HUES64 (cell line): ENCODE data around the gene DMBX1.

Experiments used
- H3K27ac ChIP-seq: 2 replicates; pipeline ENCODE4 v1.7.0; 2013; ENCODE audit warnings: low read depth, low read length, inconsistent platforms
- H3K27me3 ChIP-seq: 2 replicates; pipeline ENCODE4 v1.6.1; 2013; ENCODE audit warnings: mild to moderate bottlenecking, low read length; ENCODE audit not compliant: insufficient read depth
- H3K36me3 ChIP-seq: 2 replicates; pipeline ENCODE4 v1.6.1; 2013; ENCODE audit warnings: mild to moderate bottlenecking, low read length; ENCODE audit not compliant: insufficient read depth
- H3K4me1 ChIP-seq: 2 replicates; pipeline ENCODE4 v1.6.1; 2013; ENCODE audit warnings: mild to moderate bottlenecking, low read length, moderate library complexity; ENCODE audit not compliant: insufficient read depth
- H3K4me3 ChIP-seq: 2 replicates; pipeline ENCODE4 v1.5.1; 2013; ENCODE audit warnings: mild to moderate bottlenecking, low read length, moderate library complexity
- H3K9ac ChIP-seq: 2 replicates; pipeline ENCODE4 v1.6.1; 2013; ENCODE audit warnings: mild to moderate bottlenecking, low read depth, low read length
- H3K9me3 ChIP-seq: 2 replicates; pipeline ENCODE4 v1.6.1; 2013; ENCODE audit warnings: low read depth, low read length; ENCODE audit not compliant: insufficient read depth
- WGBS: fragments of 150-250, 120-280 bp; methylation state at CpG from one replicate; pipeline ENCODE4 v1.1.7; 2013; ENCODE audit warnings: missing lambda C conversion rate; 5-methylcytosine and 5-hydroxymethylcytosine counted together

DMBX1 gene

GRCh38 chr1:46529031-46529630 lies 39.5 kb downstream of the DMBX1 start:
- Histone ChIP-seq H3K4me3 (no peak overlapping the region), H3K27ac (no peak overlapping the region), H3K36me3 (no peaks in the 10 kb centered on the region), H3K4me1 (peaks cover 17% of the 10 kb centered on the region), H3K9ac (no peak overlapping the region), H3K27me3 (peaks cover 99% of the 10 kb centered on the region), H3K9me3 (no peaks in the 10 kb centered on the region)
- 76% methylated on average over 4 of the region's 4 CpGs for WGBS

- Histone ChIP-seq H3K4me3 (no peak overlapping the region), H3K4me1 (peaks cover 11% of the 10 kb centered on the region), H3K9me3 (no peaks in the 10 kb centered on the region), H3K27me3 (peaks cover 99% of the 10 kb centered on the region), H3K36me3 (no peaks in the 10 kb centered on the region), H3K27ac (no peak overlapping the region), H3K9ac (no peak overlapping the region)
- 62% methylated on average over 3 of the region's 3 CpGs for WGBS
Measured at GRCh38 chr1:46530311-46530710, 40.7 kb downstream of the DMBX1 start.

DNA sequence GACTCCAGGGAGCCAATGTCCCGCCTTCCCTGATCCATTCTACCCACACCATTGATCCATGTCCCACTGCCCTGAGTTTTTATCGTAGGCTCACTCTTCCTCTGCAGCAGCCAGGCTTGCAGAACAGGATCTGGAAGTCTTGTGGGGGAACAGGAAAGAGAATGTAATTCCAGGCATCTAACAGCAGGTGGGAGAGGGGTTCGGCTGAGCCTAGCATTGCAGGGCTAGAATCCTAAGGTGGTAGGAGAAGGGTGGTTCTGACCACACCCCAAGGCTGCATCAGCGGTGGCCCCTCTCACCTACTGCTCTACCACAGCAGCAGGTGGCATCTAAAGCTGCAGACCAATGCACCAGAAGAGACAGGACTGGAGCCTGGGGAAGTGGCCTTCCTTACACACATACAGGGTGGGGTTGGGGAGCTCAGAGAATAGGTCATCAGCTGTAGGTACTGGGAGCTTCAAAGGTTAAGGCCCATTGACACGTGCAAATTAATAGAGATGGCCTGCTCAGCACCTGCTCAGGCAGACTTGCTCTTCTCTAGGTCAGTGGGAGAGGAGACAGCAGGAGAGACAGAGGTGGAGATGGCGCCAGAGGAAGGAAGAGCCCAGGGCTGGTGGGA lies 41.3 kb downstream of the DMBX1 start:
- Histone ChIP-seq H3K9ac (no peak overlapping the region), H3K4me3 (no peak overlapping the region), H3K4me1 (peaks cover 7% of the 10 kb centered on the region), H3K36me3 (no peaks in the 10 kb centered on the region), H3K27ac (no peak overlapping the region), H3K9me3 (no peaks in the 10 kb centered on the region), H3K27me3 (peaks cover 99% of the 10 kb centered on the region)
- WGBS = 54% methylated on average over 5 of the region's 6 CpGs

DNA sequence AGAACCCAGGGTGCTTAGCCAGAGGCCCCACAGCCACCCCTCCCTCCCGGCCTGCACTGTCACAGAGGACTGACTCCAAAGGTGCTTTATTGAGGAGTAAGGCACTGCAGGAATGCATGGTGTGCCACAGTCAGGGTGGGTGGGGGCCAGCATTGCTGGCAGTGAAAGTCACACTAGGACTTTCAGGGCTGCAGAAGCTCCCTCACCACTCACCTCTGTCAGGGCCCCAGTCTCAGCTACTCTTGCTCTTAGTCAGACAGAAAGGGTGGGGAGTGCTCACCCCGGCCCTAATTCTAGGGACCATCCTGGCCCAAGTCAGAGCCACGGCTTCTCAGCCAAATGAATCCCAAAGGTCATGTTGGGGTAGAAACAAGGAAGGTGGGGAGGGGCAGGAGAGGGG lies 42.5 kb downstream of the DMBX1 start:
- Histone ChIP-seq H3K36me3 (no peaks in the 10 kb centered on the region), H3K27ac (no peak overlapping the region), H3K4me1 (no peaks in the 10 kb centered on the region; the same call in 1 of the 2 replicates), H3K27me3 (peaks cover 98% of the 10 kb centered on the region), H3K9ac (no peak overlapping the region), H3K4me3 (no peak overlapping the region), H3K9me3 (no peaks in the 10 kb centered on the region)
- 83% methylated on average over 3 of the region's 3 CpGs for WGBS

DNA sequence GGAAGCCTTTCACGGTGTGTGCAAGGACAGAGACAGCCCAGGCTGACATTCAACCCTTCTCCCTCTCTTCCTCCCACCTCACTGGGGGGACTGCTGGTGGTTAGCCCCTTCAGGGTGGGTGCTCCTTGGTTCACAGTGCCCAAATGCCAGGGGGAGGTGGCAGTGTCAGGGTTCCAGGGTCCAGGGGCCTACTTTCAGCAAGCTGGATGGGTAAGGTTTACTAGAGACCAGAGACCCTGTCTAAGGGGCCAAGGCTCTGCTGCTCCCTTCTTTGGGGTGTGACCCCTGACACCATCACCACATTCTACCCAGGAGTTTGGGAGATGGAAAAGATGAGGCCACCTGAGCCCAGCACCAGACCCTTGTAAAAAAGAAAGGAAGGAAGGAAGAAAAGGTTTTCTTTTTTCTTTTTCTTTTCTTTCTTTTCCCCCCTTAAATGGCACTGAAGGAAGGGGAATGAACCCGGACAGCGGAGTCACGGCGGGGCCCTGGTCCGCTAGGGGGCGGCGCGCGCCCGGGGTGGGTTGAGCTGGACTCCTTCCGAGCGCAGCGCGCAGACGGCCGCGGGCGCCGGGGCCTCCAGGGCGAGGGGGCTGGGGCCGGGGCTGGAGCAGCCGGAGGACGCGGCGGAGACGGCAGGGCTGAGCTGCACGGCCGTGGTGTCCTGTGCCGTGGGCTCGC lies 43.0 kb downstream of the DMBX1 start:
- peak overlapping the region; percentile 37; the same call in 1 of the 2 replicates for H3K9ac ChIP-seq
- H3K4me1 ChIP-seq = no peaks in the 10 kb centered on the region
- no peaks in the 10 kb centered on the region for H3K36me3 ChIP-seq
- H3K9me3 ChIP-seq = no peaks in the 10 kb centered on the region
- peaks cover 98% of the 10 kb centered on the region for H3K27me3 ChIP-seq
- H3K27ac ChIP-seq = no peak overlapping the region
- peak overlapping the region; percentile 50 for H3K4me3 ChIP-seq
- under 1% methylated on average over 31 of the region's 31 CpGs for WGBS

- H3K27me3 ChIP-seq = peaks cover 99% of the 10 kb centered on the region
- H3K9me3 ChIP-seq = no peaks in the 10 kb centered on the region
- H3K9ac ChIP-seq = peak overlapping the region; percentile 37; the same call in 1 of the 2 replicates
- H3K4me1 ChIP-seq = no peaks in the 10 kb centered on the region
- H3K4me3 ChIP-seq = peak overlapping the region; percentile 50
- H3K27ac ChIP-seq = no peak overlapping the region
- WGBS = 6% methylated on average over 71 of the region's 71 CpGs
- no peaks in the 10 kb centered on the region for H3K36me3 ChIP-seq
Measured at GRCh38 chr1:46533179-46533864, 43.7 kb downstream of the DMBX1 start.

DNA sequence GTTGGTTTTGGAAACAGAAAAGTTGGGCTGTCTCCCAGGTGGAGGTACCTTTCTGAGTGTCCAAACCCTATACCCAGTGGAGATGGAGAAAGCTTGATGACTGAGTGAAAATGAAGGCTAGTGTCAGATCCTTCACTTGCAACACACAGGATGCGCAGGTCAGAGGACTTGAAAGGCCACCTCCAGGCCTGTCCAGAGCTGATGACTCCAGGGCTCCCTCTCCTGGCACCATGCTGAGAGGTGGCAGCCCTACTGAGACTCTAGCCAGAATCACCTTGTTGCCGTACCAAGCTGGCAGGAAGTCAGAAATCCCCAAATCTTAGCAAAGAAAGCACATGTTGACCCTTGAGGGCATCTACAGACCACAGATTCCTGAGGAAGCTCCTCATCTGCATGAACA lies 45.4 kb downstream of the DMBX1 start:
- Histone ChIP-seq H3K9ac (no peak overlapping the region), H3K4me1 (no peaks in the 10 kb centered on the region), H3K27ac (no peak overlapping the region), H3K4me3 (no peak overlapping the region), H3K9me3 (no peaks in the 10 kb centered on the region), H3K36me3 (no peaks in the 10 kb centered on the region), H3K27me3 (peaks cover 99% of the 10 kb centered on the region)
- 74% methylated on average over 2 of the region's 2 CpGs for WGBS

- Histone ChIP-seq H3K36me3 (no peaks in the 10 kb centered on the region), H3K9ac (no peak overlapping the region), H3K27me3 (peaks cover 99% of the 10 kb centered on the region), H3K4me3 (no peak overlapping the region), H3K4me1 (no peaks in the 10 kb centered on the region), H3K27ac (no peak overlapping the region), H3K9me3 (no peaks in the 10 kb centered on the region)
- WGBS = 71% methylated on average over 1 of the region's 1 CpG
Measured at GRCh38 chr1:46536527-46536926, 46.9 kb downstream of the DMBX1 start.

- Histone ChIP-seq H3K27me3 (peaks cover 99% of the 10 kb centered on the region), H3K9ac (no peak overlapping the region), H3K27ac (no peak overlapping the region), H3K36me3 (no peaks in the 10 kb centered on the region), H3K9me3 (no peaks in the 10 kb centered on the region), H3K4me3 (no peak overlapping the region), H3K4me1 (no peaks in the 10 kb centered on the region)
- WGBS = 81% methylated on average over 2 of the region's 2 CpGs
Measured at GRCh38 chr1:46537651-46538050, 48.0 kb downstream of the DMBX1 start.

DNA sequence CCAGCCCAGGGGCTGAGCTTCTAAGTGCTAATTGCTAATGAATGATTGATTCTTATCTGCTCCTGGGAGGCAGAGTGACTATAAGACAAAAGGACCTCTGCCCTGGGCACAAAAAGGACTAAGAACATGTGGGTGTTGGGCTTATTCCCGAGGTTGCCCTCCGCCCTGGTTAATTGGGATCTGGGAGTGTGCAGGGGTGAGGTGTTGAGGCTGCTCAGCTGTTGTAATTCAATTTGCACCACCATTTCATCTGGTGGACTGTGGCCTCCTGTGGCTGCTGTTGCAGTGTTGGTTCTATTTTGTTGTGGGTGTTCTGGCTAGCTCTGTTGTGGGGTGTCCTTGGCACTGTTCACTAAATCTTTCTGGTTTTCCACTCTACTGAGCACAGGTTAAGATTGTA lies 48.5 kb downstream of the DMBX1 start:
- no peak overlapping the region for H3K9ac ChIP-seq
- H3K36me3 ChIP-seq = no peaks in the 10 kb centered on the region
- peaks cover 99% of the 10 kb centered on the region for H3K27me3 ChIP-seq
- no peaks in the 10 kb centered on the region for H3K4me1 ChIP-seq
- no peak overlapping the region for H3K27ac ChIP-seq
- H3K9me3 ChIP-seq = no peaks in the 10 kb centered on the region
- H3K4me3 ChIP-seq = no peak overlapping the region
- WGBS = 75% methylated on average over 2 of the region's 2 CpGs
